ENCODE data around the gene SLC6A11.

- TF ChIP-seq CTCF (IDR thresholded peaks at IDR 0.05) (no peak), EZH2 (IDR thresholded peaks at IDR 0.05; ENCODE audit: borderline replicate concordance, insufficient read depth, low read depth, low read length, poor library complexity, severe bottlenecking) (no peak)
Observed at GRCh38 chr3:10813425-10813824, 2.6 kb upstream of the SLC6A11 start.

Measured in B cell (primary cell).